GM12873 (cell line): Measurements from ENCODE around the gene PSMB5.

Experiments used
- CTCF ChIP-seq: IDR thresholded peaks from 2 replicates; pipeline ENCODE4 v1.5.1; 2012; ENCODE audit warnings: low read depth, mild to moderate bottlenecking, moderate library complexity, low read length, control low read depth; ENCODE audit not compliant: insufficient read depth; ENCODE audit errors: missing control alignments

The PSMB5 gene

GRCh38 chr14:23053426-23053825 lies 18.7 kb upstream of the PSMB5 start:
- TF ChIP-seq CTCF = no peak

DNA sequence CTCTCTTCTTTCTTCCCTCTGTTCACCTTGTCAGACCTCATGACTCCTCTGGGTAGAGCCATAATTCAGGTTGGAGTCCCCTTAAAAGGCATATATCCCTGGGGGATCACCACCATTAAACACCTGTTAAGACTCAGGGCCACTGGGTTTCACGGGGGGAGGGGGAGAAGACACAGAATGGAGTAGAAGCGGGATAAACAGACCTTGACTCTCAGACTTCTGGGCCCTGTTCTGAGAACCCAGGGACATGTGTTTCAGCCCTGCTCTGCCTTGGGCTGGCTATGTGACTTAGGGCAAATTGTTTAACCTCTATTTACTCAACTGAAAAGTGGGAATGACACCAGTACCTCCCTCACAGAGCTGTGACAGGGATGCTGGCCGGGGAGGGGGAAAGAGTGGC lies 18.0 kb upstream of the PSMB5 start:
- no peak for TF ChIP-seq CTCF

DNA sequence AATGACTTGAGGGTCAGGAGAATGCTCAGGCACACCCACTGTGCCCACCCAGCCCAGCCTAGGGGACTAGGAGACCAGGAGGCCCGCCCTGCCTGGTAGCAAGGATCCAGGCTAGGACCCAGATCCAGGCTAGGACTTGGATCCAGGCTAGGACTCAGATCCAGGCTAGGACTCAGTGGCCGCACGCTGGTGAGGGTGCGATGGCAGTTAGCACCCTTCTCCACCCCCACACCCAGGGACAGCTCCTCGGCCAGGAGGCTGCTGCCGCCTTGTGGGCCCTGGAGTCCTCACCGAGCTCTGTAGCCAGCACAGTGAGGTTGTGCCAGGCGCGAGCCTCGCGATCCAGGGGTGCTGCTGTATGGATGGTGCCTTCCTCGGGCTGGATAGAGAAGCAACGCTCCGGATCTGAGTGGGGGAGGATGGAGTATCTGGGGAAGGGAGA lies 17.5 kb upstream of the PSMB5 start:
- TF ChIP-seq CTCF = no peak

DNA sequence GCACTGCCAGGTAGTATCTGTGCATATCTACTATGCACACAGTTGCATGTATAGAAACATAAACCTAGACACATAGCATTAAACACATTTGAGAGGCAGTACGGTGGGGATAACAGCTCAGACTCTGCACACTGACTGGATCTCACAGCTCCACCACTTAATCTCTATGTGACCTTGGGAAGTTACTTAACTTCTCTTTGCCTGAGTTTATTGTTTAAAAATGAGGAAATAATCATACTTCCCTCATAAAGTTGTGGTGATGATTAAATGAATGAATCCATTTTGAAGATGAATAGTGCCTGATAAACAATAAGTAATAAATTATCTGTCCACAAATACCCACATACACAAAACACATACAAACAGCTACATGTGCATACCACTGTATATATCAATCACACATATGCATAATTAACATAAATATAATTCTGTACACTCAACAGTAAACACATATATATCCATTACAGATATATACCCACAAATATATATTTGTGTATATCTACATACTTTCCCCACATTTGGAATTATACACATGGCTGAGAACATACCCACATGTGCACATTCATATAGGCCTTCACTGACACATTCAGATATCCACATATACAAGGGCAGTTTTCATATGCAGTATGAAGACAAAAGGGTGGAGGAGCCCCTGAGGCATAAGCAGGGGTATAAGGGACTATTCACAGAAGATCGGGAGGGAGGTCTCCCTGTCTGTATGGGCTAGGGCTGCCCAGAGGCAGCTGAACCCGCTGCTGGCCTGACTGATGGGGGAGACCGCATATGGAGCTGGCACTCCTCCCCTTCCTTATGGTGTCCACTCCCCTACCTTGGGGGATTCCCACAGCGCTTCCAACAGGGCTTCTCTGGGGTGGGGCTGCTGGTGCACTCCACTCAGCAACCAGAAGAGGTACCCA lies 16.7 kb upstream of the PSMB5 start:
- TF ChIP-seq CTCF = no peak

DNA sequence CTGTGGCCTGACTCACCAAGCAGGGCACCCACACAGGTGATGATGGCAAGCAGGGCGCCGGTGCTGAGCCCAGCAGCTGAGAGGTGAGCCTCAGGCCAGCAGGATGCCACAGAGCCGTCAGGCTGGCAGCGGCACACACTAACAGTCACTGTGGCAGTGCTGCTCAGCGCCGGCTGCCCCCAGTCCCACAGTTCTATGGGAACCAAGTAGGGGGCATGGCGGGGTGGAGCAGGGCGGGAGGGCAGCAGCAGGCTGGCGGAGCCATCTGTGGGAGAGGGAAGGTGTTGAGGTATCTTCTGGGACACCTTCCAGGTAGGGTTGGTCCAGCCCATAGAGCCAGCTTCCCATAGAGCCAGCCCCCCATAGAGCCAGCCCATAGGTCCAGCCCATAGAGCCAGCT lies 14.3 kb upstream of the PSMB5 start:
- TF ChIP-seq CTCF = no peak

- TF ChIP-seq CTCF = no peak
Measured at GRCh38 chr14:23047751-23048693, 13.3 kb upstream of the PSMB5 start.
